ENCODE data around the gene XPNPEP3. TPM values are rescaled to one million over a fixed set of nuclear protein-coding genes. Genes with fewer than 3 reads are reported as not detected.

The XPNPEP3 gene
- total and polyA plus RNA-seq, 2 donors (not counting 3 experiments of a cell fraction or from before 2014, with no cell fraction given) = 12.3 to 21.2 TPM

DNA sequence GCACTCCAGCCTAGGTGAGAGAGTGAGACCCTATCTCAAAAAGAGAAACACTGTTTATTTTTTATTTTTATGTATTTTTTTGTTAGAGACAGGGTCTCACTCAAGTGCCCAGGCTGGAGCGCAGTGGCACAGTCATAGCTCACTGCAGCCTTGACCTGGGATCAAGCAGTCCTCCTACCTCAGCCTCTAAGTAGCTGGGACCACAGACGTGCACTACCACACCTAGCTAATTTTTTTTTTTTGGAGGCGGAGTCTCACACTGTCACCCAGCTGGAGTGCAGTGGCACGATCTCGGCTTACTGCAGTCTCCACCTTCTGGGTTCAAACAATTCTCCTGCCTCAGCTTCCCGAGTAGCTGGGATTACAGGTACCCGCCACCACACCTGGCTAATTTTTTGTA lies 100.7 kb downstream of the XPNPEP3 start:
- Histone ChIP-seq H3K27ac (ENCODE audit: insufficient read depth, low read depth, low read length) (no peak overlapping the region), H2AFZ (ENCODE audit: low read depth, low read length) (no peak overlapping the region), H3K36me3 (ENCODE audit: control insufficient read depth in 2 of 2, extremely low read depth in 1 of 2, insufficient read depth in 2 of 2, low read length in 2 of 2) (peaks cover 8 to 12% of the 10 kb centered on the region in 2 experiments), H3K79me2 (ENCODE audit: control insufficient read depth, insufficient read depth, low read length) (peaks cover 69% of the 10 kb centered on the region), H3K27me3 (ENCODE audit: control insufficient read depth in 2 of 2, insufficient read depth in 2 of 2, low read length in 2 of 2) (no peaks in the 10 kb centered on the region), H4K20me1 (replicated peaks; ENCODE audit: control insufficient read depth, extremely low read depth, insufficient read depth, low read length) (no peaks in the 10 kb centered on the region), H3K4me2 (ENCODE audit: insufficient read depth, low read length) (no peak overlapping the region), H3K4me1 (ENCODE audit: control insufficient read depth, extremely low read depth, insufficient read depth, low read length) (peaks cover 10% of the 10 kb centered on the region), H3K4me3 (replicated peaks in 1 of 3; ENCODE audit: insufficient read depth in 1 of 3, low read depth in 1 of 3, low read length in 3 of 3) (no peak overlapping the region), H3K9me3 (replicated peaks; ENCODE audit: control insufficient read depth, insufficient read depth, low read length) (no peaks in the 10 kb centered on the region), H3K9ac (replicated peaks; ENCODE audit: extremely low read depth, insufficient read depth, low read length) (no peak overlapping the region), H3K9me1 (replicated peaks; ENCODE audit: control insufficient read depth, extremely low read depth, insufficient read depth, low read length) (no peaks in the 10 kb centered on the region)
- BruUV-seq (replicated peaks) = no TSS peak
- ChIA-PET POLR2A (interaction anchor here (0.6 kb wide), 1 partner anchor 29 kb away, joined by 5 read pairs; no protein-coding TSS in a partner anchor), CTCF (interaction anchor here (0.9 to 2.1 kb wide), 3 partner anchors 10 to 34 kb away, joined by 3 to 5 read pairs (median 4); no protein-coding TSS in a partner anchor)
- dilution Hi-C loops (cut with MboI; ENCODE audit: extremely low pct_ligation_motif_present, low sequenced_read_pairs) (no loop called here), intact Hi-C loops (cut with micrococcal nuclease) (no loop called here)
- TF ChIP-seq, protein P1, sequence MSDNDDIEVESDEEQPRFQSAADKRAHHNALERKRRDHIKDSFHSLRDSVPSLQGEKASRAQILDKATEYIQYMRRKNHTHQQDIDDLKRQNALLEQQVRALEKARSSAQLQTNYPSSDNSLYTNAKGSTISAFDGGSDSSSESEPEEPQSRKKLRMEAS (IDR thresholded peaks at IDR 0.05; ENCODE audit: insufficient read depth, insufficient read length) = no peak
- FAIRE-seq (no peak), DNase-seq (ENCODE audit: low read depth, low spot score) (no peak)

DNA sequence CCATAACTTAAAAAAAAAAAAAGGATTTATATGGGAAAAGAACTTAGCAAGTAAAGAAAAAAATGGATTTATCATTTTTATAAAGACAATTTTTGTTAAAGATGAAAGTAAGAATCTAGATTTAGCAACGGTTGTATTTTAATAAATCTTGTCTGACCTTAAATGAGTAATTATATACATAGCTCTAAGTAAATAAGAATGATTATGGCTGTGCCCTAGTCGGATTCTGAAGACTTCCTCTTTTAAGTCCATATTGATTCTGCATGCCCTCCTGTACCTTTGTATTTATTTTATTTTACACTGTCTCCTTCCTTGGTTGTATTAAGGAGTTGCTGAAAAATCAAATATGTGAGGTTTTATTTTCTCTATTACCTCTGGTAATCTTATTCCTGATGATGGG lies 101.4 kb downstream of the XPNPEP3 start:
- intact Hi-C loops (cut with micrococcal nuclease) (no loop called here), dilution Hi-C loops (cut with MboI; ENCODE audit: extremely low pct_ligation_motif_present, low sequenced_read_pairs) (no loop called here)
- TF ChIP-seq GATA2 (IDR thresholded peaks at IDR 0.05; ENCODE audit: insufficient read depth, insufficient read length, low read depth, low read length) = no peak
- TF ChIP-seq, protein P2, sequence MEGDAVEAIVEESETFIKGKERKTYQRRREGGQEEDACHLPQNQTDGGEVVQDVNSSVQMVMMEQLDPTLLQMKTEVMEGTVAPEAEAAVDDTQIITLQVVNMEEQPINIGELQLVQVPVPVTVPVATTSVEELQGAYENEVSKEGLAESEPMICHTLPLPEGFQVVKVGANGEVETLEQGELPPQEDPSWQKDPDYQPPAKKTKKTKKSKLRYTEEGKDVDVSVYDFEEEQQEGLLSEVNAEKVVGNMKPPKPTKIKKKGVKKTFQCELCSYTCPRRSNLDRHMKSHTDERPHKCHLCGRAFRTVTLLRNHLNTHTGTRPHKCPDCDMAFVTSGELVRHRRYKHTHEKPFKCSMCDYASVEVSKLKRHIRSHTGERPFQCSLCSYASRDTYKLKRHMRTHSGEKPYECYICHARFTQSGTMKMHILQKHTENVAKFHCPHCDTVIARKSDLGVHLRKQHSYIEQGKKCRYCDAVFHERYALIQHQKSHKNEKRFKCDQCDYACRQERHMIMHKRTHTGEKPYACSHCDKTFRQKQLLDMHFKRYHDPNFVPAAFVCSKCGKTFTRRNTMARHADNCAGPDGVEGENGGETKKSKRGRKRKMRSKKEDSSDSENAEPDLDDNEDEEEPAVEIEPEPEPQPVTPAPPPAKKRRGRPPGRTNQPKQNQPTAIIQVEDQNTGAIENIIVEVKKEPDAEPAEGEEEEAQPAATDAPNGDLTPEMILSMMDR (IDR thresholded peaks at IDR 0.05; ENCODE audit: extremely low read depth in 1 of 2, insufficient read depth in 1 of 2, low read depth in 1 of 2, low read length in 2 of 2) = no peak
- TF ChIP-seq POLR2AphosphoS5 (IDR thresholded peaks at IDR 0.05; ENCODE audit: insufficient read depth, low read depth, low read length) = no peak
- TF ChIP-seq, protein P1 (IDR thresholded peaks at IDR 0.05; ENCODE audit: insufficient read depth, insufficient read length) = no peak
- no peak for TF ChIP-seq JUN (IDR thresholded peaks at IDR 0.05; ENCODE audit: borderline replicate concordance, insufficient read depth, insufficient read length, low read depth)
- no peak for TF ChIP-seq FOS (IDR thresholded peaks at IDR 0.05; ENCODE audit: borderline replicate concordance, insufficient read depth, low read length)
- TF ChIP-seq EZH2 (IDR thresholded peaks at IDR 0.05; ENCODE audit: borderline replicate concordance, low read depth, low read length, severe bottlenecking) = no peak
- TF ChIP-seq MYC (IDR thresholded peaks at IDR 0.05; ENCODE audit: low read depth, low read length) = no peak
- no peak for TF ChIP-seq POLR2A (IDR thresholded peaks at IDR 0.05; ENCODE audit: low read depth, low read length)
- Histone ChIP-seq H3K4me3 (replicated peaks in 1 of 3; ENCODE audit: insufficient read depth in 1 of 3, low read depth in 1 of 3, low read length in 3 of 3) (no peak overlapping the region), H2AFZ (ENCODE audit: low read depth, low read length) (no peak overlapping the region), H3K27ac (ENCODE audit: insufficient read depth, low read depth, low read length) (no peak overlapping the region), H3K4me2 (ENCODE audit: insufficient read depth, low read length) (no peak overlapping the region), H3K9ac (replicated peaks; ENCODE audit: extremely low read depth, insufficient read depth, low read length) (no peak overlapping the region), H3K36me3 (ENCODE audit: control insufficient read depth in 2 of 2, extremely low read depth in 1 of 2, insufficient read depth in 2 of 2, low read length in 2 of 2) (peaks cover 8 to 12% of the 10 kb centered on the region in 2 experiments), H3K9me1 (replicated peaks; ENCODE audit: control insufficient read depth, extremely low read depth, insufficient read depth, low read length) (no peaks in the 10 kb centered on the region), H3K27me3 (ENCODE audit: control insufficient read depth in 2 of 2, insufficient read depth in 2 of 2, low read length in 2 of 2) (no peaks in the 10 kb centered on the region), H3K4me1 (ENCODE audit: control insufficient read depth, extremely low read depth, insufficient read depth, low read length) (peaks cover 3% of the 10 kb centered on the region), H3K9me3 (replicated peaks; ENCODE audit: control insufficient read depth, insufficient read depth, low read length) (no peaks in the 10 kb centered on the region), H3K79me2 (ENCODE audit: control insufficient read depth, insufficient read depth, low read length) (peaks cover 62% of the 10 kb centered on the region), H4K20me1 (replicated peaks; ENCODE audit: control insufficient read depth, extremely low read depth, insufficient read depth, low read length) (no peaks in the 10 kb centered on the region)
- ChIA-PET POLR2A (no interaction called here), CTCF (interaction anchor here (0.9 to 2.1 kb wide), 3 partner anchors 9 to 35 kb away, joined by 4 to 5 read pairs (median 4); no protein-coding TSS in a partner anchor)
- FAIRE-seq (no peak), DNase-seq (ENCODE audit: low read depth, low spot score) (no peak)
- BruUV-seq (replicated peaks) = no TSS peak
